HCT116 (cell line): ENCODE measurements around the gene GSAP. TPM values are rescaled to one million over a fixed set of nuclear protein-coding genes. Genes with fewer than 3 reads are reported as not detected.

Source experiments
- ATAC-seq: fragments of 200-7000 bp; cut with Tn5 transposase; 2 replicates; pipeline ENCODE4 v1.9.1; 2020; ENCODE audit warnings: mild to moderate bottlenecking, moderate library complexity
- BruUV-seq: library from RNA; stranded (reverse); fragments of 400-500 nt; replicated peaks from 2 replicates; lab custom pipeline; 2021; lab: Mats Ljungman, UMichigan
- CTCF ChIA-PET: fragments of 300-600 bp; sonication (Branson Sonifier 250); formaldehyde crosslinking; loops from one replicate; lab custom pipeline; 2021; ENCODE audit warnings: antibody characterized with exemption; lab: Charles Lee
- POLR2A ChIA-PET: fragments of 300-600, 350-600 bp; sonication (Branson Sonifier 250); formaldehyde crosslinking; loops from one replicate; lab custom pipeline; 2021; ENCODE audit warnings: antibody characterized with exemption; lab: Charles Lee
- RAD21 ChIA-PET, 2 experiments: fragments of 300-600 bp; sonication (Branson Sonifier 250); formaldehyde crosslinking; loops; one replicate each; lab custom pipeline; 2023; ENCODE audit warnings: low total read pairs in 2 of 2; ENCODE audit not compliant: uncharacterized antibody in 2 of 2, unreplicated experiment in 2 of 2, low non-redundant PET in 1 of 2; lab: Charles Lee
- DNase-seq: peaks from one replicate; pipeline ENCODE4 v3.0.0-alpha.2; 2010; ENCODE audit warnings: low read depth, low spot score
- H2AFZ ChIP-seq: fragments of 200-600 bp; shearing (Covaris generic), sonication (generic); 2 replicates; pipeline ENCODE4 v1.6.1; 2017; ENCODE audit warnings: low read depth, mixed run types, mixed read lengths, antibody characterized with exemption, low read length; ENCODE audit not compliant: poor library complexity, severe bottlenecking
- H3K27ac ChIP-seq: 2 replicates; pipeline ENCODE4 v1.5.1; 2012; ENCODE audit warnings: low read depth, low read length
- H3K27me3 ChIP-seq: fragments of 200-600 bp; sonication (generic); 2 replicates; pipeline ENCODE4 v1.6.1; 2016; ENCODE audit warnings: mixed run types, low read length, mixed read lengths; ENCODE audit not compliant: insufficient read depth
- H3K36me3 ChIP-seq, 2 experiments: fragments of 200-500 bp in 1 of 2; fragments of 200-600 bp in 1 of 2; sonication (Bioruptor generic) in 1 of 2; sonication (generic) in 1 of 2; 2 replicates each; pipeline versions ENCODE4 v1.5.1 to v1.6.1; 2014 to 2016; ENCODE audit warnings: low read length in 2 of 2, inconsistent platforms in 1 of 2, mixed read lengths in 1 of 2, mixed run types in 1 of 2; ENCODE audit not compliant: insufficient read depth in 2 of 2, control insufficient read depth in 1 of 2
- H3K4me1 ChIP-seq, 2 experiments: fragments of 200-600 bp in 1 of 2; sonication (generic) in 1 of 2; 2 replicates each; pipeline versions ENCODE4 v1.5.1 to v1.6.1; 2012 to 2017; ENCODE audit warnings: low read length in 2 of 2, inconsistent platforms in 1 of 2, mild to moderate bottlenecking in 1 of 2, mixed read lengths in 1 of 2, mixed run types in 1 of 2, moderate library complexity in 1 of 2; ENCODE audit not compliant: insufficient read depth in 2 of 2, control insufficient read depth in 1 of 2
- H3K4me2 ChIP-seq: fragments of 200-600 bp; sonication (generic); 2 replicates; pipeline ENCODE4 v1.6.1; 2017; ENCODE audit warnings: mixed run types, low read length, mixed read lengths
- H3K4me3 ChIP-seq, 2 experiments: fragments of 200-600 bp in 1 of 2; sonication (generic) in 1 of 2; replicated peaks in 1 of 2; 2 replicates each; pipeline ENCODE4 v1.5.1; 2011 to 2016; ENCODE audit warnings: low read length in 2 of 2, control low read depth in 1 of 2, low read depth in 1 of 2, mild to moderate bottlenecking in 1 of 2, mixed read lengths in 1 of 2, mixed run types in 1 of 2
- H3K79me2 ChIP-seq: fragments of 200-600 bp; sonication (generic); 2 replicates; pipeline ENCODE4 v1.6.1; 2017; ENCODE audit warnings: mild to moderate bottlenecking, mixed run types, low read length, moderate library complexity, mixed read lengths; ENCODE audit not compliant: insufficient read depth
- H3K9ac ChIP-seq: fragments of 200-600 bp; sonication (generic); 2 replicates; pipeline ENCODE4 v1.6.1; 2016; ENCODE audit warnings: low read length, mixed read lengths
- H3K9me2 ChIP-seq: fragments of 200-600 bp; sonication (generic), shearing (Covaris generic); 2 replicates; pipeline ENCODE4 v1.6.1; 2017; ENCODE audit warnings: mixed run types, mild to moderate bottlenecking, moderate library complexity; ENCODE audit not compliant: insufficient read depth
- H3K9me3 ChIP-seq, 2 experiments: fragments of 200-500 bp in 1 of 2; fragments of 200-600 bp in 1 of 2; sonication (Bioruptor generic) in 1 of 2; sonication (generic) in 1 of 2; 2 replicates each; pipeline ENCODE4 v1.6.1; 2014 to 2017; ENCODE audit warnings: low read length in 2 of 2, mixed read lengths in 2 of 2, inconsistent platforms in 1 of 2, low read depth in 1 of 2, mild to moderate bottlenecking in 1 of 2, mixed run types in 1 of 2, moderate library complexity in 1 of 2; ENCODE audit not compliant: control insufficient read depth in 1 of 2, insufficient read depth in 1 of 2
- H4K20me1 ChIP-seq: fragments of 200-600 bp; sonication (generic), shearing (Covaris generic); 2 replicates; pipeline ENCODE4 v1.6.1; 2017; ENCODE audit warnings: mixed run types, mild to moderate bottlenecking, moderate library complexity; ENCODE audit not compliant: insufficient read depth
- ATF3 ChIP-seq: IDR thresholded peaks from 2 replicates; pipeline ENCODE4 v1.6.1; 2012
- CBX3 ChIP-seq: IDR thresholded peaks from 2 replicates; pipeline ENCODE4 v1.6.1; 2012; ENCODE audit warnings: low read depth
- EGR1 ChIP-seq: IDR thresholded peaks from 2 replicates; pipeline ENCODE4 v1.6.1; 2012; ENCODE audit warnings: low read depth
- EZH2 ChIP-seq: fragments of 200-600 bp; sonication (generic); IDR thresholded peaks from 2 replicates; pipeline ENCODE4 v1.6.1; 2017; ENCODE audit warnings: antibody characterized with exemption, mixed run types
- EZH2phosphoT487 ChIP-seq: fragments of 200-600 bp; IDR thresholded peaks from 2 replicates; pipeline ENCODE4 v1.6.1; 2018; ENCODE audit warnings: antibody characterized with exemption, borderline replicate concordance
- FOSL1 ChIP-seq: IDR thresholded peaks from 2 replicates; pipeline ENCODE4 v1.6.1; 2012; ENCODE audit warnings: low read depth
- JUND ChIP-seq: IDR thresholded peaks from 2 replicates; pipeline ENCODE4 v1.6.1; 2012
- POLR2A ChIP-seq: IDR thresholded peaks from 2 replicates; pipeline ENCODE4 v1.7.0; 2011; ENCODE audit warnings: borderline replicate concordance; ENCODE audit not compliant: insufficient read depth, insufficient read length; ENCODE audit errors: extremely low read depth
- REST ChIP-seq: IDR thresholded peaks from 2 replicates; pipeline ENCODE4 v1.6.1; 2012; ENCODE audit warnings: low read depth
- SIN3A ChIP-seq: IDR thresholded peaks from 2 replicates; pipeline ENCODE4 v1.6.1; 2012; ENCODE audit warnings: low read depth
- TCF7L2 ChIP-seq: IDR thresholded peaks from 2 replicates; pipeline ENCODE4 v1.7.0; 2011; ENCODE audit warnings: borderline replicate concordance, inconsistent platforms; ENCODE audit not compliant: insufficient read depth, insufficient read length; ENCODE audit errors: extremely low read depth
- ZNF274 ChIP-seq: fragments of 200-500 bp; sonication (Bioruptor generic); IDR thresholded peaks from 2 replicates; pipeline ENCODE4 v1.6.1; 2014; ENCODE audit warnings: mild to moderate bottlenecking, low read depth, low read length, inconsistent platforms
- intact Hi-C: fragments of 100-400 bp; cut with micrococcal nuclease; formaldehyde crosslinking; loops from 2 replicates; pipeline ENCODE4 v1.10.0; 2022
- total RNA-seq: library from RNA; stranded (reverse); gene quantifications from one replicate; pipeline ENCODE4 v1.2.1, GENCODE V29; 2021; ENCODE audit not compliant: unreplicated experiment
- TF ChIP-seq, protein P1 (sequence below): IDR thresholded peaks from 2 replicates; pipeline ENCODE4 v1.6.1; 2011; ENCODE audit warnings: mild to moderate bottlenecking, low read length, moderate library complexity; ENCODE audit not compliant: insufficient replicate concordance; ENCODE audit errors: extremely low read depth
- TF ChIP-seq, protein P2 (sequence below), 3 experiments: fragments of 200-600 bp in 1 of 3; sonication (generic) in 1 of 3; IDR thresholded peaks in 2 of 3; conservative IDR thresholded peaks in 1 of 3; 2 replicates each; pipeline ENCODE4 v1.5.1; 2012 to 2017; ENCODE audit warnings: low read depth in 2 of 3, low read length in 2 of 3, antibody characterized with exemption in 1 of 3, borderline replicate concordance in 1 of 3, control low read depth in 1 of 3, mild to moderate bottlenecking in 1 of 3, mixed read lengths in 1 of 3, mixed run types in 1 of 3, moderate library complexity in 1 of 3; ENCODE audit not compliant: insufficient read depth in 1 of 3

The GSAP gene
- total RNA-seq, 1 experiment from 2014 or later = not detected

- RAD21 ChIA-PET = no interaction called here
Observed at GRCh38 chr7:77316219-77316978, 99.8 kb downstream of the GSAP start.

More at GRCh38 chr7:77316219-77316978, 99.8 kb downstream of the GSAP start:
- intact Hi-C loops = no loop called here
- Histone ChIP-seq H3K9me3 (no peaks in the 10 kb centered on the region), H3K9me2 (no peaks in the 10 kb centered on the region), H3K27me3 (no peaks in the 10 kb centered on the region), H3K4me3 (no peak overlapping the region), H3K27ac (no peak overlapping the region), H4K20me1 (no peaks in the 10 kb centered on the region), H3K9ac (no peak overlapping the region), H3K4me1 (peaks cover 0 to 11% of the 10 kb centered on the region in 2 experiments; a peak in 1 of 4 replicates), H3K4me2 (0 out of 2 replicates have a peak overlapping the region, but pooled peaks have one; percentile 19), H2AFZ (no peak overlapping the region), H3K36me3 (no peaks in the 10 kb centered on the region), H3K79me2 (no peaks in the 10 kb centered on the region)
- ChIA-PET CTCF (no interaction called here), POLR2A (no interaction called here)
- no TSS peak for BruUV-seq
- TF ChIP-seq EZH2phosphoT487 (no peak), JUND (no peak), FOSL1 (no peak; the same call in 1 of the 2 replicates), POLR2A (no peak), ZNF274 (no peak), EGR1 (no peak), TCF7L2 (no peak), REST (no peak), SIN3A (no peak), ATF3 (no peak), CBX3 (no peak), EZH2 (no peak)
- TF ChIP-seq, protein P1, sequence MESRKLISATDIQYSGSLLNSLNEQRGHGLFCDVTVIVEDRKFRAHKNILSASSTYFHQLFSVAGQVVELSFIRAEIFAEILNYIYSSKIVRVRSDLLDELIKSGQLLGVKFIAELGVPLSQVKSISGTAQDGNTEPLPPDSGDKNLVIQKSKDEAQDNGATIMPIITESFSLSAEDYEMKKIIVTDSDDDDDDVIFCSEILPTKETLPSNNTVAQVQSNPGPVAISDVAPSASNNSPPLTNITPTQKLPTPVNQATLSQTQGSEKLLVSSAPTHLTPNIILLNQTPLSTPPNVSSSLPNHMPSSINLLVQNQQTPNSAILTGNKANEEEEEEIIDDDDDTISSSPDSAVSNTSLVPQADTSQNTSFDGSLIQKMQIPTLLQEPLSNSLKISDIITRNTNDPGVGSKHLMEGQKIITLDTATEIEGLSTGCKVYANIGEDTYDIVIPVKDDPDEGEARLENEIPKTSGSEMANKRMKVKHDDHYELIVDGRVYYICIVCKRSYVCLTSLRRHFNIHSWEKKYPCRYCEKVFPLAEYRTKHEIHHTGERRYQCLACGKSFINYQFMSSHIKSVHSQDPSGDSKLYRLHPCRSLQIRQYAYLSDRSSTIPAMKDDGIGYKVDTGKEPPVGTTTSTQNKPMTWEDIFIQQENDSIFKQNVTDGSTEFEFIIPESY = no peak
- TF ChIP-seq, protein P2, sequence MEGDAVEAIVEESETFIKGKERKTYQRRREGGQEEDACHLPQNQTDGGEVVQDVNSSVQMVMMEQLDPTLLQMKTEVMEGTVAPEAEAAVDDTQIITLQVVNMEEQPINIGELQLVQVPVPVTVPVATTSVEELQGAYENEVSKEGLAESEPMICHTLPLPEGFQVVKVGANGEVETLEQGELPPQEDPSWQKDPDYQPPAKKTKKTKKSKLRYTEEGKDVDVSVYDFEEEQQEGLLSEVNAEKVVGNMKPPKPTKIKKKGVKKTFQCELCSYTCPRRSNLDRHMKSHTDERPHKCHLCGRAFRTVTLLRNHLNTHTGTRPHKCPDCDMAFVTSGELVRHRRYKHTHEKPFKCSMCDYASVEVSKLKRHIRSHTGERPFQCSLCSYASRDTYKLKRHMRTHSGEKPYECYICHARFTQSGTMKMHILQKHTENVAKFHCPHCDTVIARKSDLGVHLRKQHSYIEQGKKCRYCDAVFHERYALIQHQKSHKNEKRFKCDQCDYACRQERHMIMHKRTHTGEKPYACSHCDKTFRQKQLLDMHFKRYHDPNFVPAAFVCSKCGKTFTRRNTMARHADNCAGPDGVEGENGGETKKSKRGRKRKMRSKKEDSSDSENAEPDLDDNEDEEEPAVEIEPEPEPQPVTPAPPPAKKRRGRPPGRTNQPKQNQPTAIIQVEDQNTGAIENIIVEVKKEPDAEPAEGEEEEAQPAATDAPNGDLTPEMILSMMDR (IDR thresholded peaks at IDR 0.05 in 2 of 3, conservative IDR thresholded peaks at IDR 0.05 in 1 of 3; ENCODE audit: borderline replicate concordance in 1 of 3, insufficient read depth in 1 of 3, low read depth in 2 of 3, low read length in 2 of 3) = no peak
- DNase-seq (no peak), ATAC-seq (no peak)
